Kidney capillary endothelial cell (primary cell): ENCODE data around the gene MIF4GD.

ENCODE experiments used
- DNase-seq: peaks from one replicate; pipeline ENCODE4 v3.0.0-alpha.2; 2018; ENCODE audit warnings: low spot score

The MIF4GD gene

GRCh38 chr17:75232786-75233185 is 38.2 kb downstream of the MIF4GD start:
- DNase-seq = no peak

- no peak for DNase-seq
These were observed 39.1 kb downstream of the MIF4GD start for GRCh38 chr17:75231741-75232464.

GRCh38 chr17:75231071-75231470 is 40.0 kb downstream of the MIF4GD start:
- no peak for DNase-seq

GRCh38 chr17:75228847-75229246 is 42.2 kb downstream of the MIF4GD start:
- no peak for DNase-seq

GRCh38 chr17:75228305-75228704 is 42.7 kb downstream of the MIF4GD start:
- DNase-seq = no peak

GRCh38 chr17:75227729-75228128 is 43.3 kb downstream of the MIF4GD start:
- DNase-seq = no peak

GRCh38 chr17:75225016-75225415 is 46.0 kb downstream of the MIF4GD start:
- no peak for DNase-seq

GRCh38 chr17:75219815-75220214 is 51.2 kb downstream of the MIF4GD start:
- DNase-seq = no peak

- DNase-seq = no peak
These were observed 52.9 kb downstream of the MIF4GD start for GRCh38 chr17:75218131-75218530.
